Measurements from ENCODE around the gene LCN15. TPM values are rescaled to one million over a fixed set of nuclear protein-coding genes. Genes with fewer than 3 reads are reported as not detected.

LCN15 gene
- total and polyA plus RNA-seq, 10 donors = 0.35 TPM; not detected in 9

DNA sequence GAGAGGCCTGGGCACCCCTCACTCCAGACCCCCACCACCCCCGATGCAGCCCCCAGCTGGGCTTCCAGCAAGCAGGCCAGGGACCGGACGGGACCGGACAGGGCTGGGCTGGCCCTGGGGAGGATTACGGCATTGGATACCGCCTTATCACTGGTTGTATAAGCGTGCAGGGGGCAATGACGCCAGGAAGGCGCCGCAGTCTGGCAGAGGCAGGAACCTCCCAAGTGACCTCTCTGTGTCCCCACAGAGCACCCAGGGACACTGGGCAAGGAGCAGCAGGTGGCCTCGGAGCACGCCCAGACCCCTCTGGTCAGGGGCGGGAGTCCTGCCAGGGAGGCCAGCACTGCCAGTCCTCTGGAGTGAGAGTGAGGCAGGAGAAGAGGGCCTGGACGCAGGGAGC, 723 bp upstream of the LCN15 start:
- Histone ChIP-seq H3K4me1 (peaks cover 0 to 59% (median 23%) of the 10 kb centered on the region in 6 donors), H3K4me3 (no peak overlapping the region), H3K36me3 (no peaks in the 10 kb centered on the region), H3K27ac (no peak overlapping the region), H3K9me3 (no peaks in the 10 kb centered on the region), H3K27me3 (replicated peaks in 1 of 7) (peaks cover 0 to 68% (median 8%) of the 10 kb centered on the region in 7 donors)
- peak in 1 of 3 donors; percentile 36 for TF ChIP-seq POLR2AphosphoS5 (IDR thresholded peaks at IDR 0.05)
- TF ChIP-seq POLR2A (IDR thresholded peaks at IDR 0.05) = no peak
- TF ChIP-seq, protein P1, sequence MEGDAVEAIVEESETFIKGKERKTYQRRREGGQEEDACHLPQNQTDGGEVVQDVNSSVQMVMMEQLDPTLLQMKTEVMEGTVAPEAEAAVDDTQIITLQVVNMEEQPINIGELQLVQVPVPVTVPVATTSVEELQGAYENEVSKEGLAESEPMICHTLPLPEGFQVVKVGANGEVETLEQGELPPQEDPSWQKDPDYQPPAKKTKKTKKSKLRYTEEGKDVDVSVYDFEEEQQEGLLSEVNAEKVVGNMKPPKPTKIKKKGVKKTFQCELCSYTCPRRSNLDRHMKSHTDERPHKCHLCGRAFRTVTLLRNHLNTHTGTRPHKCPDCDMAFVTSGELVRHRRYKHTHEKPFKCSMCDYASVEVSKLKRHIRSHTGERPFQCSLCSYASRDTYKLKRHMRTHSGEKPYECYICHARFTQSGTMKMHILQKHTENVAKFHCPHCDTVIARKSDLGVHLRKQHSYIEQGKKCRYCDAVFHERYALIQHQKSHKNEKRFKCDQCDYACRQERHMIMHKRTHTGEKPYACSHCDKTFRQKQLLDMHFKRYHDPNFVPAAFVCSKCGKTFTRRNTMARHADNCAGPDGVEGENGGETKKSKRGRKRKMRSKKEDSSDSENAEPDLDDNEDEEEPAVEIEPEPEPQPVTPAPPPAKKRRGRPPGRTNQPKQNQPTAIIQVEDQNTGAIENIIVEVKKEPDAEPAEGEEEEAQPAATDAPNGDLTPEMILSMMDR (IDR thresholded peaks at IDR 0.05 in 8 of 11, conservative IDR thresholded peaks at IDR 0.05 in 3 of 11) = no peak
- DNase-seq = no peak
- intact Hi-C loops (cut with DNase I; ENCODE audit: low total_unique reads) = no loop called here
- 83 to 91% (median 90%) methylated on average over 5 to 14 of the region's 14 CpGs for WGBS, 5 donors

DNA sequence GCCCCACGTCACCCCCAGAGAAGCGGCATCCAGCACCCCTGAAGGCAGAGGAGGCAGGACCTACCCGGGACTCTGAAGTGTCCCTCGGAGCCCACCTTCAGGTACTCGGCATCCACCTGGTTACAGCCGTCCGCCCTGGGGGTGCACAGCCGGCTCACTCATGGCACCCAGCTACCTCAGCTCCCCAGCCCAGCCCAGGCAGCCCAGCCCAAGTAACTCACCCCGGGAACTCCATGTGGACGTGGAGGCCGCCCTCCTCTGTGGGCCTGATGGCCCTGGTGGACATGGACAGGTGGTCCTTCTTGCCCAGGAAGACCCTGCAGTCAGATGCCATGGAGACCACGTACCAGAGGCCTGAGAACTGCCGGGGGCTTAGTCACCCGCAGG, 676 bp downstream of the LCN15 start:
- no peak overlapping the region for H3K4me3 ChIP-seq
- H3K27ac ChIP-seq = no peak overlapping the region
- whole genome bisulfite sequencing, 5 donors = 83 to 96% (median 84%) methylated on average over 8 to 14 of the region's 14 CpGs
- no peaks in the 10 kb centered on the region for H3K9me3 ChIP-seq
- H3K27me3 ChIP-seq (replicated peaks in 1 of 7) = peaks cover 0 to 68% (median 8%) of the 10 kb centered on the region in 7 donors
- peaks cover 0 to 69% (median 27%) of the 10 kb centered on the region in 6 donors for H3K4me1 ChIP-seq
- intact Hi-C loops (cut with DNase I; ENCODE audit: low total_unique reads) = no loop called here
- no peaks in the 10 kb centered on the region for H3K36me3 ChIP-seq
- TF ChIP-seq POLR2A (IDR thresholded peaks at IDR 0.05) = no peak
- TF ChIP-seq, protein P1 (IDR thresholded peaks at IDR 0.05 in 8 of 11, conservative IDR thresholded peaks at IDR 0.05 in 3 of 11) = no peak
- TF ChIP-seq POLR2AphosphoS5 (IDR thresholded peaks at IDR 0.05) = no peak
- no peak for DNase-seq

DNA sequence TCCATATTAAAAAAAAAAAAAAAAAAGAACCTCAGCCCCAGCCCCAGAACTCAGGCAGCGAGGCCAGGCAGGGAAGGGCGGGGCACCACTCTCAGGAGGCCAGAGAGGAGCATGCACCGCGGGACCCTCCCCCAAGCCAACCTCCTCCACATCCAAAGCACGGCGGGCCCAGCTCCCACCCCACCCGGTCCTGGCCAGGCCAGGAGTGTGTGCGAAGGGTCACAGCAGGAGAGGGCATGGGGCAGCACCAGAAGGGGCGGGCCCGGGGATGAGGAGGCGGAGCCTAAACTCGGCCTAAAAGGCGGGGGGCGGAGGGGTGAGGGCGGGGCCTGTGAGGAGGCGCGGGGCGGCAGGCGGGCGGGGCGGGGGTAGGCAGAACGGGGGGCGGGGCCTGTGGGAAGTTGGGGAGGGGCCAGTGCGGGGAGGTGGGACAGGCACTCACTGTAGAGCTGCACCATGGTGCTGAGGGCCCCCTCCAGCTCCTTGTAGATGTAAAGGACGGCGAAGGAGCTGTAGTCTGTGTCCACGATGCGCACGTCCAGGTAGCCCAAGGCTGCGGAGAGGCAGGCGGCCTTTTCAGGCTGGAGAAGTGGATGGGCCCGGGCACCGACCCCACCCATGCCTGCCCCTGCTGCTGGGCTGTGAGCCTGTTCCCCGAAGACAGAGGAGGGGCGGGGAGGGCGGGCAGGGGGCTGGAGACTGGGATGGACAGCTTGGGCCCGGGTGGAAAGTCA, 1.2 kb downstream of the LCN15 start:
- peaks cover 0 to 62% (median 8%) of the 10 kb centered on the region in 7 donors for H3K27me3 ChIP-seq (replicated peaks in 1 of 7)
- H3K4me1 ChIP-seq = peaks cover 0 to 72% (median 32%) of the 10 kb centered on the region in 6 donors
- WGBS, 5 donors = 15 to 39% (median 26%) methylated on average over 20 to 37 of the region's 37 CpGs
- H3K4me3 ChIP-seq = no peak overlapping the region
- intact Hi-C loops (cut with DNase I; ENCODE audit: low total_unique reads) = no loop called here
- TF ChIP-seq POLR2AphosphoS5 (IDR thresholded peaks at IDR 0.05) (no peak), POLR2A (IDR thresholded peaks at IDR 0.05) (no peak)
- TF ChIP-seq, protein P1 (IDR thresholded peaks at IDR 0.05 in 8 of 11, conservative IDR thresholded peaks at IDR 0.05 in 3 of 11) = no peak
- H3K27ac ChIP-seq = no peak overlapping the region
- no peaks in the 10 kb centered on the region for H3K36me3 ChIP-seq
- no peak for DNase-seq
- no peaks in the 10 kb centered on the region for H3K9me3 ChIP-seq

DNA sequence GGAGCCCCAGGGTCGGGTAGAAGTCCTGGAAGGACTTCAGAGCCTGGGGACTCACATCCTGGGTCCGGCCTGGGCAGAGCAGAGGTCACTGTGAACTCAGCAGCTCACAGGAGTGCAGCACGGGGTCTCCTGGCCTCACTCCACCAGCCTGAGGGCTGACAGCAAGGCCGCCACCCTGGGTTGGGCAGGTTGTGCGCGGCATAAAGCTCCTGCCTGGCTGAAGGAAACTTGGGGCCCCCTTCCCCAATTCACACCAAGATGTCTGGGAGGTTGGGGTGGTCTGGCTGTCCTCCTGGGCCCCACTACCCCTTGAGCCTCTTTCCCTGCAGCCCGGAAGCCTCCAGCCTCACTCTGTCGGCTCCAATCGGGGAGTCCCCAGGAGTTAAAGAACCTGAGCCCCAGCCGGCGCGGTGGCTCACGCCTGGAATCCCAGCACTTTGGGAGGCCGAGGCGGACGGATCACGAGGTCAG, 2.1 kb downstream of the LCN15 start:
- no peak for DNase-seq
- H3K27me3 ChIP-seq (replicated peaks in 1 of 7) = peaks cover 0 to 60% (median 8%) of the 10 kb centered on the region in 7 donors
- no peaks in the 10 kb centered on the region for H3K36me3 ChIP-seq
- H3K4me3 ChIP-seq = no peak overlapping the region
- 83 to 89% (median 87%) methylated on average over 15 to 17 of the region's 17 CpGs for WGBS, 5 donors
- intact Hi-C loops (cut with DNase I; ENCODE audit: low total_unique reads) = no loop called here
- H3K9me3 ChIP-seq = no peaks in the 10 kb centered on the region
- H3K4me1 ChIP-seq = peaks cover 0 to 72% (median 36%) of the 10 kb centered on the region in 6 donors
- no peak overlapping the region for H3K27ac ChIP-seq
- TF ChIP-seq POLR2AphosphoS5 (IDR thresholded peaks at IDR 0.05) (no peak), POLR2A (IDR thresholded peaks at IDR 0.05) (no peak)
- TF ChIP-seq, protein P1 (IDR thresholded peaks at IDR 0.05 in 8 of 11, conservative IDR thresholded peaks at IDR 0.05 in 3 of 11) = no peak
